Nephron progenitor cell (in vitro differentiated cells): ENCODE results near the gene C12orf75.
"Not testable (repeated sequence)": the region's sequence is repeated elsewhere in the genome, so short reads cannot be mapped to it uniquely, and the experiment has no call there.

Experiments used
- DNase-seq: peaks from one replicate; pipeline ENCODE4 v3.0.0; 2021
- H3K27ac Mint-ChIP-seq: 2 replicates; pipeline ENCODE4 v1.8.0; 2021; ENCODE audit warnings: mild to moderate bottlenecking, moderate library complexity, mixed read lengths
- H3K27me3 Mint-ChIP-seq: 2 replicates; pipeline ENCODE4 v1.8.0; 2021; ENCODE audit warnings: mild to moderate bottlenecking, low read depth, mixed read lengths; ENCODE audit not compliant: poor library complexity
- H3K36me3 Mint-ChIP-seq: 2 replicates; pipeline ENCODE4 v1.8.0; 2021; ENCODE audit warnings: low read depth, mixed read lengths
- H3K4me1 Mint-ChIP-seq: 2 replicates; pipeline ENCODE4 v1.8.0; 2021; ENCODE audit warnings: mixed read lengths
- H3K4me3 Mint-ChIP-seq: 2 replicates; pipeline ENCODE4 v1.8.0; 2021; ENCODE audit warnings: mild to moderate bottlenecking, moderate library complexity, mixed read lengths
- H3K9me3 Mint-ChIP-seq: 2 replicates; pipeline ENCODE4 v1.8.0; 2021; ENCODE audit warnings: mild to moderate bottlenecking, moderate library complexity, mixed read lengths
- TF ChIP-seq, protein P1 (sequence below): fragments of 200-600 bp; sonication (generic); IDR thresholded peaks from 2 replicates; pipeline ENCODE4 v1.5.0; 2021; ENCODE audit warnings: antibody characterized with exemption

C12orf75 gene

DNA sequence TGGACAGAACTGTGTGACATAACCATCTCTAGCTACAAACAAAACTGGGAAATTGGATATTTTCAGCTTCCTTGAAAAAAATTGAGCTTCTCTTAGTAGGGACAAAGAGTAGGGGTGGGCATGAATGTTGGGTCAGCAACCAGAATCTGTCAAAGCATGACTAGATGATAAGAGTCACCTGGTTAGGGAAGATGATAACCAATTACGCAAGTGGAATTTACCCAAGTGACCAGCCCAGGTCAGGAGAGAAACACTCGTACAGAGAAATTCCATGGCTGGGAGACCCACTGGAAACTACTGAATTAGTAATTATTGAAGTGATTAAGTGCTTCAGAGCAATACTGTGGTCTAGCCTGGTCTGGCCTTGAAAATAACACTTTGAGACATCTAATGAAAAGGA is 36.3 kb upstream of the C12orf75 start:
- peaks cover 3% of the 10 kb centered on the region for H3K27me3 Mint-ChIP-seq
- H3K36me3 Mint-ChIP-seq, result peaks cover 7% of the 10 kb centered on the region
- H3K27ac Mint-ChIP-seq, result no peak overlapping the region
- DNase-seq, result no peak
- H3K4me1 Mint-ChIP-seq, result no peaks in the 10 kb centered on the region
- H3K9me3 Mint-ChIP-seq, result peaks cover 19% of the 10 kb centered on the region
- H3K4me3 Mint-ChIP-seq, result no peak overlapping the region
- TF ChIP-seq, protein P1, sequence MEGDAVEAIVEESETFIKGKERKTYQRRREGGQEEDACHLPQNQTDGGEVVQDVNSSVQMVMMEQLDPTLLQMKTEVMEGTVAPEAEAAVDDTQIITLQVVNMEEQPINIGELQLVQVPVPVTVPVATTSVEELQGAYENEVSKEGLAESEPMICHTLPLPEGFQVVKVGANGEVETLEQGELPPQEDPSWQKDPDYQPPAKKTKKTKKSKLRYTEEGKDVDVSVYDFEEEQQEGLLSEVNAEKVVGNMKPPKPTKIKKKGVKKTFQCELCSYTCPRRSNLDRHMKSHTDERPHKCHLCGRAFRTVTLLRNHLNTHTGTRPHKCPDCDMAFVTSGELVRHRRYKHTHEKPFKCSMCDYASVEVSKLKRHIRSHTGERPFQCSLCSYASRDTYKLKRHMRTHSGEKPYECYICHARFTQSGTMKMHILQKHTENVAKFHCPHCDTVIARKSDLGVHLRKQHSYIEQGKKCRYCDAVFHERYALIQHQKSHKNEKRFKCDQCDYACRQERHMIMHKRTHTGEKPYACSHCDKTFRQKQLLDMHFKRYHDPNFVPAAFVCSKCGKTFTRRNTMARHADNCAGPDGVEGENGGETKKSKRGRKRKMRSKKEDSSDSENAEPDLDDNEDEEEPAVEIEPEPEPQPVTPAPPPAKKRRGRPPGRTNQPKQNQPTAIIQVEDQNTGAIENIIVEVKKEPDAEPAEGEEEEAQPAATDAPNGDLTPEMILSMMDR, result no peak

DNA sequence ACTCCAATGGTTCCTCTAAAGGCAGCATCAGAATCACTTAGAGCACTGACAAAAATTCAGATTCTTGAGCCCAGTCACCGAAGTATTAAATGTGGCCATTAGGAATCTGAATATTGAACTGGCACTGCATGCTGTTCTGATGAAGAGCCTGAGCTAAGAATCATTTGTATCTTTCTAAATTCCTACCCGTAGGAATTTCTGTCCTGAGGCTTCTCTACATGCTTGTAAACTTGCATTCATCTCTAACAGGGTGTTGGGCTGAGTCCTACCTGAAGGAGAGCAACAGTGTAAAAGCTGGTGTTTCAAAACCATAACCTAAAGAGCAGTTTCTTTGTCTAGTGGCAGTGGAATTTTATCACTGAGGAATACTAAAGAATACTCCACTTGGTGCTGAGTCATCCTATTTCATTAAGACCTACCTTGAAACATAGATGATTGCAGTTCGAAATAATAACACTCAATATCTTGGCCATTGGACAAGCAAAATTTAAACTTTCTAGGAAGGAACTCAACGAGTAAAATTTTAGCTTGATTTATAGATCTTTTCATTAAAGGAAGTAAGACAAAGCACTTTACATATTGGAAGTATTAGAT is 35.5 kb upstream of the C12orf75 start:
- peaks cover 3% of the 10 kb centered on the region for H3K27me3 Mint-ChIP-seq
- TF ChIP-seq, protein P1, result no peak
- H3K9me3 Mint-ChIP-seq, result peaks cover 27% of the 10 kb centered on the region
- DNase-seq, result no peak
- H3K4me3 Mint-ChIP-seq, result no peak overlapping the region
- no peaks in the 10 kb centered on the region for H3K4me1 Mint-ChIP-seq
- H3K27ac Mint-ChIP-seq, result no peak overlapping the region
- peaks cover 8% of the 10 kb centered on the region for H3K36me3 Mint-ChIP-seq

DNA sequence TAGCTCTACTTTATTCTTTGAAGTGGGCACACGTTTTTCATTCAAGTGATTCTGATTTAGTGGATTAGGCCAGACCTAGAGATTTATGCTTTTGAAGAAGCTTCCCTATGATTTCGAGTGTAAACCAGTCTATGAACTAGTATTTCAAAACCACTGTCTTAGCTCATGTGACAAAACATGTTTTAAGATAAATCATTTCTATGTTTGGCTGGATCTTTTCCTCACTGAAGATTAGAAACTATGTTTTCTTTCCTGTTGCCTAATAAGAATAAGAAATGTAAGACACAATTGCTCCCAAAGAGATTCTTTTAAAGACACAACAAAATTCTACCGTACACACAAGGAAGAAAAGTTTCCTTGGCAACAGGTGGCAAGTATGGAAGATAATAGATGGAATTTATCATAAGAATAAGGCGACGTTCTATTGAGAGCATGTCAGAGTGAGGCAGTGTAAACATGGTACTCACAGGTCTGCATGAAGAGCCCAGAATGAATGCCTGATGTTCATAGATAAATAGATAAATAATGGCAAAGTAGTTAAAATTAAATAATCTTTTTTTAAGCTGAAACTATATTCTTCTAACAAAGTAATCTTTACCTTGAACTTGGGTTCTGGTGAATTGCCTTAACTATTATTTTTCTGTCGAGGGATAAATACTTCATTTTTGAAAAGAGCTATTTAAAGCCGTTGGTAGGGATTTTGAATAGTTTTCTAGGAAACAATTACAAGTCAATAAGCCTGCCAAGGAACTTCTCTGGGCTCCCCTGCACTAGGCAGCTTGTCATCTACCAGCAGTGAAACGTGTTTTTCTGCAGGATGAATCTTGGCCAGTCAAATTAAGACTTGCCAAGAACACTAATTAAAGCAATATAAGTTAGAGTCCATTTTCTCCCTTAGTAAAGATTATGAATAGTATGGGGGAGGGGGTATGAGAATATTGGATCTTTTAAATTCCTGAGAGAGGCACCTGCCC is 34.1 kb upstream of the C12orf75 start:
- TF ChIP-seq, protein P1, result no peak
- no peak overlapping the region for H3K27ac Mint-ChIP-seq
- H3K9me3 Mint-ChIP-seq, result peaks cover 41% of the 10 kb centered on the region
- DNase-seq, result no peak
- H3K27me3 Mint-ChIP-seq, result peaks cover 3% of the 10 kb centered on the region
- no peak overlapping the region for H3K4me3 Mint-ChIP-seq
- H3K4me1 Mint-ChIP-seq, result no peaks in the 10 kb centered on the region
- H3K36me3 Mint-ChIP-seq, result peaks cover 11% of the 10 kb centered on the region

DNA sequence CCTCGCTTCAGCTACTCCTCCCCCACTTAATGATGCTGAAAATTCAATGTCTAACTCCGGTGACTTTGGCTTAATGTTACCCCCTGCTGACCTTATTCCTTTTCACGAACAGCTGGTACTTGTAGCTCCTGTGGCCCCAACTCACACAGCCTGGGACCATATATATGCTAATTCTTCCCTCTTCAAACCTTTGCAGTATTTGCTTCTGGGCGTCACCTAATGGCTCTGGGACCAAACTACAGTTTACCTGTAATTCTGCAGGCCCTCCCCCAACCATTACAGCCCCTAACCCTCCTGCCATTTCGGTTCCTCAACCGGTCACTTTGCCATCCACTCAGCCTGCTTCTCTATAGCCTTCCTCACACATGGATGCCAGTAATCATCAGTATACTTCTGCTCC is 29.6 kb upstream of the C12orf75 start:
- peaks cover 11% of the 10 kb centered on the region for H3K36me3 Mint-ChIP-seq
- H3K27ac Mint-ChIP-seq, result no peak overlapping the region
- no peak overlapping the region for H3K4me3 Mint-ChIP-seq
- DNase-seq, result no peak
- peaks cover 71% of the 10 kb centered on the region for H3K9me3 Mint-ChIP-seq
- H3K4me1 Mint-ChIP-seq, result no peaks in the 10 kb centered on the region
- TF ChIP-seq, protein P1, result no peak
- H3K27me3 Mint-ChIP-seq, result no peaks in the 10 kb centered on the region

DNA sequence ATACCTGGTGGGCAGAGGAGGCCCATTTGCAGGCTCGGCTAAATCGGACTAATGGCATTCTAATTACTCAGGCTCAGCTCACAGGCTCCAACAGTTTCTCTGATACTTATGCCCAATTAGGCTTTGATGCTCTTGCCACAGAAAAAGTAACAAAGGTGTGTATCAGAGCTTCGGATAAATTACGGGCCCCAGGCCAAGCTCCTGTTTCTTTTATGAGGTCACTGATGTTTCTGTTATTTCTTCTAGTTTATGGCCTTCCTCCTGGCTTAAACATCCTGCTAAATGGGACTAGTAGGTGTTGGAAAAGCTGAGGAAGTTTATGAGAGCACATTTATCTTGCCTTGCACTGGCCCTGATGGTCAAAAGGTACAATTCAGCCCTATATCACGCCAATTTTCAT is 28.8 kb upstream of the C12orf75 start:
- Mint-ChIP-seq H3K27ac (no peak overlapping the region), H3K4me1 (no peaks in the 10 kb centered on the region), H3K9me3 (peaks cover 71% of the 10 kb centered on the region), H3K36me3 (peaks cover 11% of the 10 kb centered on the region), H3K27me3 (no peaks in the 10 kb centered on the region), H3K4me3 (no peak overlapping the region)
- DNase-seq, result no peak
- TF ChIP-seq, protein P1, result no peak

DNA sequence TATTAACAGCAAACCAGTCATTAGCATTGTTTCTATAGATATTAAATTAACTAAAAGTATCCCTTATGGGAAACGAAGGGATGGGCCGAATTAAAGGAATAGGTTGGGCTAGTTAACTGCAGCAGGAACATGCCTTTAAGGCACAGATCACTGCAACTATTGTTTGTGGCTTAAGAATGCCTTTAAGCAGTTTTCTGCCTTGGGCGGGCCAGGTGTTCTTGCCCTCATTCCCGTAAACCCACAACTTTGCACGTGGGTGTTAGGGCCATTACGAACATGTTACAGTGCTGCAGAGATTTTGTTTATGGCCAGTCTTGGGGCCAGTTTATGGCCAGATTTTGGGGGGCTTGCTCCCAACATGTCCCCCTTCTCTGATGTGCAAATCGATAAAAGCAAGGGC is 27.5 kb upstream of the C12orf75 start:
- H3K9me3 Mint-ChIP-seq, result peaks cover 65% of the 10 kb centered on the region
- not testable (repeated sequence) for H3K36me3 Mint-ChIP-seq, H3K27me3 Mint-ChIP-seq, DNase-seq, H3K27ac Mint-ChIP-seq, H3K4me1 Mint-ChIP-seq, H3K4me3 Mint-ChIP-seq

DNA sequence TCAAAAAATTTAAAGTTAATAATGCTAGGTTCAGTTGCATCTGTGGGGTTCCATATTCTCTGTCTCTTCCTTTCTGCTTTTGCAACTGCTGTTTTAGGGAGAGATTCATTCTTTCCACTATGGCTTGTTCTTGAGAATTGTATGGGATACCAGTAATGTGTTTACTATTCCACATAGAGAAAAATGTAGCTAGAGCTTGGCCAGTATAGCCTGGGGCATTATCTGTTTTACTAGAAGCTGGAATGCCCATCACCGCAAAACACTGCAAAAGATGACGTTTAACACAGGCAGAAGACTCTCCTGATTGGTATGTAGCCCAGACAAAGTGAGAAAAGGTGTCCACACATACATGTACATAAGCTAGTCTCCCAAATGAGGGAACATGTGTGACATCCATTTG is 25.9 kb upstream of the C12orf75 start:
- not testable (repeated sequence) for H3K27ac Mint-ChIP-seq, H3K36me3 Mint-ChIP-seq, H3K4me1 Mint-ChIP-seq, H3K27me3 Mint-ChIP-seq, H3K4me3 Mint-ChIP-seq, DNase-seq
- H3K9me3 Mint-ChIP-seq, result peaks cover 64% of the 10 kb centered on the region

DNA sequence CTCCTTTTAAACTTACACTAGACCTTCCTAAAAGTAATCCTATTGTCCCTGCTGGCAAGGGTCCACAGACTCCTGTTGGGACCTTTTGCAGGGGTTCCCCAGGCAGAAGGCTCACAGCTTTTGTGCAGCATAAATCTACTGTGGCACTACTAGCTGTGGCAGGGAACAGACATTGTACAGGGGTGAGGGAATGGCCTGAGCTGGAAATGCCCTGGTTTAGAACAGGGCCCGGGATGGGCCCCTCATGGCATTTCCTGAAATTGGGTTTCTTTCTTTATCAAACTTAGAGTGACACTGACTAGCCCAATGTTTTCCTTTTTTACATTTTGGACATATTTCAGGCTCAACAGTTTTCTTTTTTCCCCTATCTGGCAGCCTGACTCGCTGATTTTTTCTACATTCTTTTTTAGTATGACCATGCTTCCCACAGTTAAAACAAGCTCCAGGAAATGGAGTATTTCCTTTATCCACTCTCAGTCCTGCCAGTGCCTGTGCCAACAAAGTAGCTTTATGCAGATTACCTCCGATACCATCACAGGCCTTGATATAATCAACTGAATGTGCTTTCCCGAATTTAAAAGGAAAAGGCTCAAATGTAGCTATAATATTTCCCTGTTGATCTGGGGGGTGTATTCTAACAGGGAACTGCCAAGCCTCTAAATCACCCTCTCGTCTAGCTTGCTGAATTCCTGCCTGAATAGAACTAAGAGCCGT is 22.7 kb upstream of the C12orf75 start:
- not testable (repeated sequence) for H3K27ac Mint-ChIP-seq, H3K4me3 Mint-ChIP-seq, H3K27me3 Mint-ChIP-seq, DNase-seq, H3K36me3 Mint-ChIP-seq, H3K4me1 Mint-ChIP-seq
- H3K9me3 Mint-ChIP-seq, result peaks cover 48% of the 10 kb centered on the region

DNA sequence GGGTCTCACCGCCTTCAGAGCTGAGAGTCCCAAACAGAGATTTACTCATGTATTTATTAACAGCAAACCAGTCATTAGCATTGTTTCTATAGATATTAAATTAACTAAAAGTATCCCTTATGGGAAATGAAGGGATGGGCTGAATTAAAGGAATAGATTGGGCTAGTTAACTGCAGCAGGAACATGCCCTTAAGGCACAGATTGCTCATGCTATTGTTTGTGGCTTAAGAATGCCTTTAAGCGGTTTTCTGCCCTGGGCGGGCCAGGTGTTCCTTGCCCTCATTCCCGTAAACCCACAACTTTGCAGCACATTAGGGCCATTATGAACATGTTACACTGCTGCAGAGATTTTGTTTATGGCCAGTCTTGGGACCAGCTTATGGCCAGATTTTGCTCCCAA is 21.7 kb upstream of the C12orf75 start:
- H3K4me3 Mint-ChIP-seq, H3K27ac Mint-ChIP-seq, H3K36me3 Mint-ChIP-seq, H3K27me3 Mint-ChIP-seq, H3K4me1 Mint-ChIP-seq, DNase-seq: not testable (repeated sequence)
- H3K9me3 Mint-ChIP-seq, result peaks cover 48% of the 10 kb centered on the region
